ENCODE data around the gene TPCN1. TPM values are rescaled to one million over a fixed set of nuclear protein-coding genes. Genes with fewer than 3 reads are reported as not detected.

The TPCN1 gene
- total RNA-seq, 1 donor from 2014 or later: 57.5 TPM

- intact Hi-C loops (cut with micrococcal nuclease): no loop called here
Measured at GRCh38 chr12:113253532-113254285, 32.4 kb downstream of the TPCN1 start.

GRCh38 chr12:113254298-113254697 is 33.0 kb downstream of the TPCN1 start:
- intact Hi-C loops (cut with micrococcal nuclease): no loop called here

GRCh38 chr12:113257564-113257963 is 36.3 kb downstream of the TPCN1 start:
- intact Hi-C loops (cut with micrococcal nuclease): no loop called here

GRCh38 chr12:113260127-113260526 is 38.9 kb downstream of the TPCN1 start:
- intact Hi-C loops (cut with micrococcal nuclease): no loop called here

- intact Hi-C loops (cut with micrococcal nuclease): no loop called here
Measured at GRCh38 chr12:113260636-113261300, 39.5 kb downstream of the TPCN1 start.

GRCh38 chr12:113261847-113262470 is 40.7 kb downstream of the TPCN1 start:
- intact Hi-C loops (cut with micrococcal nuclease): loop anchor here (1.0 to 2.0 kb wide), 5 partner anchors 29 to 78 kb away; partner anchors contain the start of gene TPCN1

GRCh38 chr12:113262710-113263109 is 41.4 kb downstream of the TPCN1 start:
- intact Hi-C loops (cut with micrococcal nuclease): loop anchor here (1.0 to 2.0 kb wide), 5 partner anchors 29 to 78 kb away; partner anchors contain the start of gene TPCN1

- intact Hi-C loops (cut with micrococcal nuclease): loop anchor here (2.0 kb wide), 1 partner anchor 67 kb away; no protein-coding TSS in a partner anchor
Measured at GRCh38 chr12:113263431-113263963, 42.2 kb downstream of the TPCN1 start.

- intact Hi-C loops (cut with micrococcal nuclease): no loop called here
Measured at GRCh38 chr12:113266106-113266895, 45.0 kb downstream of the TPCN1 start.

- intact Hi-C loops (cut with micrococcal nuclease): no loop called here
Measured at GRCh38 chr12:113267621-113268020, 46.4 kb downstream of the TPCN1 start.

- intact Hi-C loops (cut with micrococcal nuclease): no loop called here
Measured at GRCh38 chr12:113268136-113268535, 46.9 kb downstream of the TPCN1 start.

- intact Hi-C loops (cut with micrococcal nuclease): no loop called here
Measured at GRCh38 chr12:113268621-113269020, 47.4 kb downstream of the TPCN1 start.

GRCh38 chr12:113269257-113269943 is 48.1 kb downstream of the TPCN1 start:
- intact Hi-C loops (cut with micrococcal nuclease): no loop called here

GRCh38 chr12:113270709-113271009 is 49.4 kb downstream of the TPCN1 start:
- intact Hi-C loops (cut with micrococcal nuclease): no loop called here

GRCh38 chr12:113271466-113271852 is 50.2 kb downstream of the TPCN1 start:
- intact Hi-C loops (cut with micrococcal nuclease): no loop called here

GRCh38 chr12:113271853-113272561 is 50.7 kb downstream of the TPCN1 start:
- intact Hi-C loops (cut with micrococcal nuclease): no loop called here

- intact Hi-C loops (cut with micrococcal nuclease): no loop called here
Measured at GRCh38 chr12:113273053-113273725, 51.9 kb downstream of the TPCN1 start.

- intact Hi-C loops (cut with micrococcal nuclease): loop anchor here (5.0 kb wide), 1 partner anchor 78 kb away; no protein-coding TSS in a partner anchor
Measured at GRCh38 chr12:113274848-113275247, 53.6 kb downstream of the TPCN1 start.

- intact Hi-C loops (cut with micrococcal nuclease): loop anchor here (5.0 kb wide), 1 partner anchor 79 kb away; no protein-coding TSS in a partner anchor
Measured at GRCh38 chr12:113276306-113276705, 55.0 kb downstream of the TPCN1 start.
